ENCODE results near the gene UBAC2. TPM values are rescaled to one million over a fixed set of nuclear protein-coding genes. Genes with fewer than 3 reads are reported as not detected.

UBAC2 gene
- total RNA-seq, 4 donors from 2014 or later = 51.0 to 71.5 (median 61.1) TPM

DNA sequence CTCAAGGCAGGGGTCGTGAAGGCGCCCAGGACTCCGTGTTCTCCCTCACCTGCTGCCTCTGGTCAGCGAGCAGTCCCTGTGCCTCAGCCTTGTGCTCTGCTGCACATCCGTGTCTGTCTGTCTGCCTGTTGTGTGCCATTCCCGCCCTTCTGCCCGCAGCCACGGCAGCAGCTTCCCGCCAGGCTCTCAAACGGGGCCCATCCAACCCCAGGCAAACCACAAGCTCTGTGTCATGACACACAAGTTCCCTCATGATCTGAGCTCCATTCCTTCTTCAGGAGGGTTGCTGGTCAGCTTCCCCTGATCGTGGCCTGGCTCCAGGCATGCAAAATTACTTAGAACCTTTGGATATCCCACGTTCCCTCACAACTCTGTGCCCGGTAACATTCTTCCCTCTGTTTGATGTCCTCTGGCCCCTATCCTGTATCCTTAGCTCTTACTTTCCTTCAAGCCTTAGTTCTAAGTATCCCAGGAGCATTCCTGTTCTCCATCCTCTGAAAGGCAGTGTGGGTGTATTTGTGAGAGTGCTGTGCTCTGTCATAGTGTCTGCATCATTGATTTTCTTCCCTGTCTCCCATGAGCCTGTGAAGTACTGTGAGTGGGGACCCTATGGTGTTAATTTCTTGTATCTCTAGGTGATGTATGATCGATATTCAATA is 103.3 kb downstream of the UBAC2 start:
- no peak for ATAC-seq
- Histone ChIP-seq H3K4me3 (no peak overlapping the region), H3K27ac (peak overlapping the region in 1 of 4 donors; percentile 5), H3K9me3 (no peaks in the 10 kb centered on the region), H3K4me1 (peaks cover 0 to 6% of the 10 kb centered on the region in 2 donors), H3K36me3 (no peaks in the 10 kb centered on the region), H3K27me3 (no peaks in the 10 kb centered on the region)
- no peak for DNase-seq
- intact Hi-C loops (cut with DNase I; ENCODE audit: low total_unique reads) = no loop called here
- TF ChIP-seq, protein P1, sequence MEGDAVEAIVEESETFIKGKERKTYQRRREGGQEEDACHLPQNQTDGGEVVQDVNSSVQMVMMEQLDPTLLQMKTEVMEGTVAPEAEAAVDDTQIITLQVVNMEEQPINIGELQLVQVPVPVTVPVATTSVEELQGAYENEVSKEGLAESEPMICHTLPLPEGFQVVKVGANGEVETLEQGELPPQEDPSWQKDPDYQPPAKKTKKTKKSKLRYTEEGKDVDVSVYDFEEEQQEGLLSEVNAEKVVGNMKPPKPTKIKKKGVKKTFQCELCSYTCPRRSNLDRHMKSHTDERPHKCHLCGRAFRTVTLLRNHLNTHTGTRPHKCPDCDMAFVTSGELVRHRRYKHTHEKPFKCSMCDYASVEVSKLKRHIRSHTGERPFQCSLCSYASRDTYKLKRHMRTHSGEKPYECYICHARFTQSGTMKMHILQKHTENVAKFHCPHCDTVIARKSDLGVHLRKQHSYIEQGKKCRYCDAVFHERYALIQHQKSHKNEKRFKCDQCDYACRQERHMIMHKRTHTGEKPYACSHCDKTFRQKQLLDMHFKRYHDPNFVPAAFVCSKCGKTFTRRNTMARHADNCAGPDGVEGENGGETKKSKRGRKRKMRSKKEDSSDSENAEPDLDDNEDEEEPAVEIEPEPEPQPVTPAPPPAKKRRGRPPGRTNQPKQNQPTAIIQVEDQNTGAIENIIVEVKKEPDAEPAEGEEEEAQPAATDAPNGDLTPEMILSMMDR (IDR thresholded peaks at IDR 0.05 in 4 of 5, conservative IDR thresholded peaks at IDR 0.05 in 1 of 5) = no peak
- peak in 1 of 2 donors; percentile 17 for TF ChIP-seq POLR2A (IDR thresholded peaks at IDR 0.05)
- in situ Hi-C loops (cut with MboI; ENCODE audit: low sequenced_read_pairs in 4 of 4) = no loop called here

DNA sequence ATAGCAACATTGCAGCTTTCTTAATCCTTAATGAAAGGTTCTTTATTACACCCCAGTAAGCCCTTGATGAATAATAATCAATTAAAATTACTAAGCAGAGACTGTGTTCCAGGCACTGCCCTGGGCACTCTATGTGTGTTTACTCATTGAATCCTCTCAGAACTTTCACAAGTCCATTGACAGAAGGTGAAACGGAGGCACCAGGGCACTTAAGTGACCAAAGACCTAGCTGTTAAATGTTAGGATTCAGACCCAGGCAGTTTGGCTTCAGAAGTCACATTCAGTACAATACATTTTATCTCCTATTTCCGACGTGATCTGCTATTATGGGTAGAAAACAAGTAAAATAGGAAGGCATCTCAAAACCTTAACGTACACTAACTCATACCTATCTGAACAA is 103.9 kb downstream of the UBAC2 start:
- Histone ChIP-seq H3K9me3 (no peaks in the 10 kb centered on the region), H3K36me3 (no peaks in the 10 kb centered on the region), H3K27me3 (no peaks in the 10 kb centered on the region), H3K4me1 (peaks cover 0 to 6% of the 10 kb centered on the region in 2 donors), H3K4me3 (no peak overlapping the region), H3K27ac (no peak overlapping the region)
- no peak for DNase-seq
- intact Hi-C loops (cut with DNase I; ENCODE audit: low total_unique reads) (no loop called here), in situ Hi-C loops (cut with MboI; ENCODE audit: low sequenced_read_pairs in 4 of 4) (no loop called here)
- ATAC-seq = no peak
- TF ChIP-seq, protein P1 (IDR thresholded peaks at IDR 0.05 in 4 of 5, conservative IDR thresholded peaks at IDR 0.05 in 1 of 5) = no peak
- no peak for TF ChIP-seq POLR2A (IDR thresholded peaks at IDR 0.05)

DNA sequence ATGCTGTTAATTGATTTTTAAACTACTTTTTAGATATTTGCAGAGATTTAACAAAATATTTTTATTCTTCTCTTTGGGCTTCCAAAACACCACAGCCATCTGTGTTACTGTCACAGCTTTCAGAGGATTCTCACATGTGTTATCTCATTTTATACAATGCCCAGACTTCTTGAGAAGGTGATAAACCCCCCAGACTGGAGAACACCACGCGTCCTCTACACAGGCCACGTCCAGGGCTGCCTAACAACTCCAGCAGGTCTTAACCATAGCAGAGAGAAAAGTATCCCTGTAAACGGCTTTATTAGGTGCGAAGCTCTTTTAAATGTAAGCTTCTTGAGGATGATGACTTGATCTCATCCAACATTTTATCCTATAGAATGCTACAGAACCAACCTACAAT is 104.5 kb downstream of the UBAC2 start:
- intact Hi-C loops (cut with DNase I; ENCODE audit: low total_unique reads) = no loop called here
- Histone ChIP-seq H3K4me1 (peaks cover under 1 to 6% of the 10 kb centered on the region in 2 donors), H3K27ac (no peak overlapping the region), H3K9me3 (no peaks in the 10 kb centered on the region), H3K36me3 (no peaks in the 10 kb centered on the region), H3K27me3 (no peaks in the 10 kb centered on the region), H3K4me3 (peak overlapping the region in 1 of 4 donors; percentile 17)
- ATAC-seq (no peak), DNase-seq (no peak)
- in situ Hi-C loops (cut with MboI; ENCODE audit: low sequenced_read_pairs in 4 of 4) = no loop called here
- TF ChIP-seq POLR2A (IDR thresholded peaks at IDR 0.05) = no peak
- TF ChIP-seq, protein P1 (IDR thresholded peaks at IDR 0.05 in 4 of 5, conservative IDR thresholded peaks at IDR 0.05 in 1 of 5) = no peak

DNA sequence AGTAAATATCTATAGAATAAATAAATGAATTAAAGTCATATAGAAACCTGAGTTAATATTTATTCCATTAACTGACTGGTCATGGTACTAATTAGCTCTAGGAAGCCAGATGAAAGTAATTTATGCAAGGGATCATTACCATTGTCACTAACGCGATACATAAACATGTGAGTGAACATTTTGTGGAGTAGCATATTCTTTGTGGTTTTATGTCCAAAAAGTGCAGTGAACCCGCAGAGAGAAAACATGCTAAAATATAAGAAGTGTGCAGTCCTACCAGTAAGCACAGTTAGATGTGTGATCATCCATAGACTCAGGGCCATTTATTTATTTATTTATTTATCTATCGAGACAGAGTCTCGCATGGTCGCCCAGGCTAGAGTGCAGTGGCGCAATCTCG is 104.9 kb downstream of the UBAC2 start:
- Histone ChIP-seq H3K4me1 (peaks cover 4 to 6% of the 10 kb centered on the region in 2 donors), H3K9me3 (no peaks in the 10 kb centered on the region), H3K4me3 (peak overlapping the region in 1 of 4 donors; percentile 17), H3K36me3 (no peaks in the 10 kb centered on the region), H3K27me3 (no peaks in the 10 kb centered on the region), H3K27ac (no peak overlapping the region)
- intact Hi-C loops (cut with DNase I; ENCODE audit: low total_unique reads) = no loop called here
- no peak for DNase-seq
- no peak for TF ChIP-seq POLR2A (IDR thresholded peaks at IDR 0.05)
- TF ChIP-seq, protein P1 (IDR thresholded peaks at IDR 0.05 in 4 of 5, conservative IDR thresholded peaks at IDR 0.05 in 1 of 5) = no peak
- ATAC-seq = no peak
- in situ Hi-C loops (cut with MboI; ENCODE audit: low sequenced_read_pairs in 4 of 4) = no loop called here
